HG03354 (cell line): ENCODE data around the gene KRTAP10-8.
"Not testable (repeated sequence)": the region's sequence is repeated elsewhere in the genome, so short reads cannot be mapped to it uniquely, and the experiment has no call there.

ENCODE experiments used
- ATAC-seq: cut with Tn5 transposase; IDR thresholded peaks from one replicate; pipeline ENCODE4 v1.9.1; 2021; ENCODE audit warnings: mild to moderate bottlenecking; ENCODE audit not compliant: unreplicated experiment, poor library complexity, severe bottlenecking

KRTAP10-8 gene

DNA sequence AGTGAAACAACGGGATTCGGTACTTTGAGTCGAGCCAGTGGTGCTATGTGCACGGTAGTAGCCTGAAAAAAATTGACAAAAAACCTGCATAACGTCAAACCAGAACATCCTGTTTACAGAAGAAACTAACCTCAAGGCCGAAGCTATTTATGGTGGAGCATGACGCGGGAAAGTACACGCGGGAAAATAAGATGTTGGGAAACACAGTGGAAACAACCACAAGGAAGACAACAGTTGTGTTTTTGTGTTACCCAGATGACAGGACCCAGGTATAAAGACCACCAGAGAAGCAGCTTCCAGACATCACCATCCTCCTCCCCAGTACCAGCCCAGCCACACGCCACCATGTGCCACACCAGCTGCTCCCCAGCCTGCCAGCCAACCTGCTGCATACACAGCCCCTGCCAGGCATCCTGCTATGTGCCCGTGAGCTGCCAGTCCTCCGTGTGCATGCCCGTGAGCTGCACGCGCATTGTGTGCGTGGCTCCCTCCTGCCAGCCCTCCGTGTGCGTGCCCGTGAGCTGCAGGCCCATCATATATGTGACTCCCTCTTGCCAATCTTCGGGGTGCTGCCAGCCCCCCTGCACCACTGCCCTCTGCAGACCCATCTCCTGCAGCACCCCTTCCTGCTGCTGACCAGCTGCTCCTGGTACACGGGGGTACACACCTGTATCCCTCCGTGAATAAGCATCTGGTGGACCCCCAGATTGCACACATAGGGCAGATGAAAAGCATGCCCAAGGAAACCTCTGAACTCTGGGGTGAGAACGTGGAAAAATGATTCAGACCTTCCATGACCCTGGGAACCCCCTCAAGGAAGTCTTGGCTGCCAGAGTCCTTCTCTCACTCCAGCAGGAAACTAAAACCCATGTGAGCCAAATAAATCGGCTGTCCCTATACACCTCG, 46.0 kb downstream of the KRTAP10-8 start, which contains the start of gene KRTAP12-3:
TSS of gene KRTAP12-3 (plus strand) at position 298 of the 906 bp plus-strand sequence. CDS start at position 346, 48 bp downstream.
- ATAC-seq, result no peak

DNA sequence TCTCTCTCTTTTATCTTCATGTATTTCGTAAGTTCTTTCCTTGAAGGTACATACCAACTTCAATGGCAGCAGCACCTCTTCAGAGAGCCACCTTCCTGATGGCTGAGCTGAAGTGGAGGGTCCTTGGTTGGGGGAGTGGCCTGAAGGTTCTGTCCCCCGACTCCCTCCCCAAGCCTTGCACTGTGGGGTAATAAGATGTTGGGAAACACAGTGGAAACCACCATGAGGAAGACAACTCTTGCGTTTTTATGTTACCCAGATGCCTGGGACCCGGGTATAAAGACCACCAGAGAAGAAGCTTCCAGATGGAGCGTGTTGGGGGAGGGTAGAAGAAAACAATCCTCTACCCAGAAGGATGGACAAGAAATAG, 46.6 kb downstream of the KRTAP10-8 start:
- no peak for ATAC-seq

DNA sequence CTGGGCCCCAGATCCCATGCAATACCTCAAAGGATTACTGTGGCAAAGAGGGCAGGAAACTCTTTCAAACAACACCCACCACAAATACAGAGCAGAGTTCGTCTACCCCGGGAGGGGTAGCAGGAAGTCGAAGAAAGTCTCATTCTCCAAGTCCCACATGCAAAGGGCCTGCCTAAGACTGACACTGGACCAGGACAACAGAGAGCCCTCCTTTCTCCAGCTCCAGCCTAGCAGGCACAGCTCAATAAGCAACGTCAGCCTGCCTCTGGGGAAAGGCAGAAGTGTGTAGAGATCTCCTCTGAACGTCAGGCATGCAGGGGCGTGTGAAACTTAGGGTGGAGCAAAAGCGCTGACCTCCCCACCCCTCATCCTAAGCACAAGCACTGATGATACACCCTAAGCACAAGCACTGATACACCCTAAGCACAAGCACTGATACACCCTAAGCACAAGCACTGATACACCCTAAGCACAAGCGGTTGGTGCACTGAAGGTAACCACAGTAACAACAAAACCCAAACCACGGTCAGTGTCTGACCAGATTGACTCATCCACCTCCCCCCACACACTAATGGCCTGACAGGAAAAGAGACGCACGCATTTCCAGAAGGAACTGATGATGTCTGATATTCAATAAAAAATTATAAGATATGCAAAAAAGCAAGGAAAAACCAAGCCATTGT, 47.2 kb downstream of the KRTAP10-8 start:
- ATAC-seq, result no peak

DNA sequence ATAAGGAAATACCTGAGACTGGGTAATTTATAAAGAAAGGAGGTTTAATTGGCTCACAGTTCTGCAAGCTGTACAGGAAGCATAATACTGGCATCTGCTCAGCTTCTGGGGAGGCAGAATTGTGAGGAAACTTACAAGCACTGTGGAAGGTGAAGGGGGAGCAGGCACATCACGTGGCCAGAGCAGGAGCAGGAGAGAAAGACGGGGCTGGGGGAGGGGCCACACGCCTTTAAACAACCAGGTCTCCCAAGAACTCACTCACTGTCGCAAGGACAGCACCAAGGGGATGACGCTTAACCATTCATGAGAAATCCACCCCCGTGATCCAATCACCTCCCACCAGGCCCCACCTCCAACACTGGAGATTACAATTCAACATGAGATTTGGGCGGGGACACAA, 49.7 kb downstream of the KRTAP10-8 start:
- not testable (repeated sequence) for ATAC-seq
